CD4-positive, alpha-beta memory T cell (primary cell): ENCODE measurements around the gene KANK4. TPM values are rescaled to one million over a fixed set of nuclear protein-coding genes. Genes with fewer than 3 reads are reported as not detected.

Experiments
- CTCF ChIA-PET: fragments of 350-600 bp; sonication (Branson Sonifier 250); formaldehyde crosslinking; loops from one replicate; lab custom pipeline; 2021; ENCODE audit warnings: inconsistent platforms; ENCODE audit not compliant: partially characterized antibody; lab: Charles Lee
- POLR2A ChIA-PET: fragments of 350-600 bp; sonication (Branson Sonifier 250); formaldehyde crosslinking; loops from one replicate; lab custom pipeline; 2021; ENCODE audit not compliant: partially characterized antibody; lab: Charles Lee
- DNase-seq, 5 donors: peaks; one replicate each; pipeline versions ENCODE4 v3.0.0 to v3.0.0-alpha.2; 2020 to 2022; ENCODE audit warnings: mixed read lengths in 1 of 5
- H3K27ac ChIP-seq: one replicate; pipeline ENCODE4 v1.7.0; 2013; ENCODE audit warnings: low read depth, low read length
- H3K27me3 ChIP-seq: 2 replicates; pipeline ENCODE4 v1.7.0; 2013; ENCODE audit warnings: mild to moderate bottlenecking, low read length, moderate library complexity; ENCODE audit not compliant: insufficient read depth
- H3K36me3 ChIP-seq: 2 replicates; pipeline ENCODE4 v1.7.0; 2013; ENCODE audit warnings: mild to moderate bottlenecking, low read length, moderate library complexity; ENCODE audit not compliant: insufficient read depth
- H3K4me1 ChIP-seq: 2 replicates; pipeline ENCODE4 v1.7.0; 2013; ENCODE audit warnings: mild to moderate bottlenecking, low read length, moderate library complexity; ENCODE audit not compliant: insufficient read depth
- H3K4me3 ChIP-seq, 2 donors: one replicate each; pipeline ENCODE4 v1.7.0; 2013; ENCODE audit warnings: low read length in 2 of 2, mild to moderate bottlenecking in 1 of 2
- H3K9me3 ChIP-seq, 2 donors: one replicate each; pipeline ENCODE4 v1.7.0; 2013; ENCODE audit warnings: low read length in 2 of 2, control low read depth in 1 of 2; ENCODE audit not compliant: control insufficient read depth in 1 of 2
- H3K27ac Mint-ChIP-seq, 7 donors: one replicate each; pipeline ENCODE4 v1.8.0; 2020 to 2021; ENCODE audit warnings: mixed read lengths in 7 of 7, mild to moderate bottlenecking in 6 of 7, inconsistent platforms in 3 of 7, moderate library complexity in 3 of 7
- H3K27me3 Mint-ChIP-seq, 2 donors: one replicate each; pipeline ENCODE4 v1.8.0; 2020 to 2021; ENCODE audit warnings: mixed read lengths in 2 of 2
- H3K36me3 Mint-ChIP-seq, 2 donors: one replicate each; pipeline ENCODE4 v1.8.0; 2020 to 2021; ENCODE audit warnings: mixed read lengths in 2 of 2, inconsistent platforms in 1 of 2, mild to moderate bottlenecking in 1 of 2
- H3K4me1 Mint-ChIP-seq, 4 donors: one replicate each; pipeline ENCODE4 v1.8.0; 2020 to 2021; ENCODE audit warnings: mixed read lengths in 4 of 4, mild to moderate bottlenecking in 1 of 4
- H3K4me3 Mint-ChIP-seq, 8 donors: one replicate each; pipeline ENCODE4 v1.8.0; 2020 to 2021; ENCODE audit warnings: mixed read lengths in 8 of 8, mild to moderate bottlenecking in 7 of 8, moderate library complexity in 6 of 8, inconsistent platforms in 3 of 8
- H3K9me3 Mint-ChIP-seq, 8 donors: one replicate each; pipeline ENCODE4 v1.8.0; 2020 to 2021; ENCODE audit warnings: mixed read lengths in 8 of 8, mild to moderate bottlenecking in 5 of 8, inconsistent platforms in 3 of 8, moderate library complexity in 1 of 8
- intact Hi-C: fragments of 100-400 bp; cut with micrococcal nuclease; formaldehyde crosslinking; loops from one replicate; pipeline ENCODE4 v1.15.1; 2023
- polyA plus RNA-seq, 2 donors: library from polyadenylated mRNA; unstranded; fragments of 300-500 nt; fragmentation: Illumina TruSeq; gene quantifications; one replicate each; pipeline ENCODE4 v1.2.3, GENCODE V29; 2021
- total RNA-seq, 2 experiments: library from RNA; stranded (reverse); gene quantifications; one replicate each; pipeline ENCODE4 v1.2.3, GENCODE V29; 2021

Gene KANK4
- total and polyA plus RNA-seq, 4 experiments from 2014 or later: not detected

- no peak overlapping the region for H3K27ac Mint-ChIP-seq
- H3K27me3 ChIP-seq: peaks cover 4% of the 10 kb centered on the region
- peaks cover 21 to 23% of the 10 kb centered on the region in 2 donors for H3K27me3 Mint-ChIP-seq
- no peaks in the 10 kb centered on the region for H3K4me1 ChIP-seq
- H3K4me3 ChIP-seq: no peak overlapping the region
- peaks cover 0 to 4% (median 0%) of the 10 kb centered on the region in 4 donors for H3K4me1 Mint-ChIP-seq
- no peak for DNase-seq
- H3K9me3 ChIP-seq: no peaks in the 10 kb centered on the region
- CTCF ChIA-PET: interaction anchor here (0.9 kb wide), 1 partner anchor 15 kb away, joined by 3 read pairs; no protein-coding TSS in a partner anchor
- H3K36me3 ChIP-seq: no peaks in the 10 kb centered on the region
- intact Hi-C loops: no loop called here
- POLR2A ChIA-PET: no interaction called here
- H3K4me3 Mint-ChIP-seq: no peak overlapping the region
- no peaks in the 10 kb centered on the region for H3K36me3 Mint-ChIP-seq
- H3K9me3 Mint-ChIP-seq: no peaks in the 10 kb centered on the region
- no peak overlapping the region for H3K27ac ChIP-seq
These were observed 32.4 kb downstream of the KANK4 start for GRCh38 chr1:62286786-62287224.

- no peaks in the 10 kb centered on the region for H3K36me3 Mint-ChIP-seq
- no peak overlapping the region for H3K4me3 ChIP-seq
- no peak overlapping the region for H3K27ac ChIP-seq
- ChIA-PET CTCF (interaction anchor here (0.9 kb wide), 1 partner anchor 16 kb away, joined by 3 read pairs; no protein-coding TSS in a partner anchor), POLR2A (no interaction called here)
- H3K36me3 ChIP-seq: no peaks in the 10 kb centered on the region
- peaks cover 4% of the 10 kb centered on the region for H3K27me3 ChIP-seq
- DNase-seq: no peak
- intact Hi-C loops: no loop called here
- H3K9me3 Mint-ChIP-seq: no peaks in the 10 kb centered on the region
- H3K9me3 ChIP-seq: no peaks in the 10 kb centered on the region
- H3K27ac Mint-ChIP-seq: no peak overlapping the region
- H3K4me1 ChIP-seq: no peaks in the 10 kb centered on the region
- peaks cover 21 to 22% of the 10 kb centered on the region in 2 donors for H3K27me3 Mint-ChIP-seq
- H3K4me3 Mint-ChIP-seq: no peak overlapping the region
- H3K4me1 Mint-ChIP-seq: peaks cover 0 to 4% (median 0%) of the 10 kb centered on the region in 4 donors
These were observed 33.0 kb downstream of the KANK4 start for GRCh38 chr1:62285984-62286785.

GRCh38 chr1:62285440-62285839 is 33.8 kb downstream of the KANK4 start:
- Histone ChIP-seq H3K36me3 (no peaks in the 10 kb centered on the region), H3K9me3 (no peaks in the 10 kb centered on the region), H3K27me3 (peaks cover 4% of the 10 kb centered on the region), H3K4me1 (no peaks in the 10 kb centered on the region), H3K27ac (no peak overlapping the region), H3K4me3 (no peak overlapping the region)
- intact Hi-C loops: no loop called here
- POLR2A ChIA-PET: no interaction called here
- peaks cover 0 to 4% (median 0%) of the 10 kb centered on the region in 4 donors for H3K4me1 Mint-ChIP-seq
- peaks cover 20 to 22% of the 10 kb centered on the region in 2 donors for H3K27me3 Mint-ChIP-seq
- CTCF ChIA-PET: interaction anchor here (1.6 to 2.0 kb wide), 2 partner anchors 9 to 11 kb away, joined by 4 to 8 read pairs; no protein-coding TSS in a partner anchor
- H3K4me3 Mint-ChIP-seq: no peak overlapping the region
- no peak overlapping the region for H3K27ac Mint-ChIP-seq
- DNase-seq: no peak
- no peaks in the 10 kb centered on the region for H3K36me3 Mint-ChIP-seq
- peaks cover 0 to 3% (median 0%) of the 10 kb centered on the region in 8 donors for H3K9me3 Mint-ChIP-seq

GRCh38 chr1:62283986-62284385 is 35.2 kb downstream of the KANK4 start:
- peaks cover 0 to 4% (median 0%) of the 10 kb centered on the region in 4 donors for H3K4me1 Mint-ChIP-seq
- H3K27me3 ChIP-seq: peaks cover 4% of the 10 kb centered on the region
- peaks cover 19 to 22% of the 10 kb centered on the region in 2 donors for H3K27me3 Mint-ChIP-seq
- H3K4me3 Mint-ChIP-seq: no peak overlapping the region
- H3K4me3 ChIP-seq: no peak overlapping the region
- DNase-seq: no peak
- ChIA-PET CTCF (interaction anchor here (1.6 to 2.0 kb wide), 2 partner anchors 10 kb away, joined by 4 to 8 read pairs; no protein-coding TSS in a partner anchor), POLR2A (interaction anchor here (1.3 kb wide), 1 partner anchor 11 kb away, joined by 4 read pairs; no protein-coding TSS in a partner anchor)
- intact Hi-C loops: no loop called here
- H3K36me3 Mint-ChIP-seq: no peaks in the 10 kb centered on the region
- H3K36me3 ChIP-seq: no peaks in the 10 kb centered on the region
- H3K27ac Mint-ChIP-seq: no peak overlapping the region
- no peak overlapping the region for H3K27ac ChIP-seq
- H3K9me3 Mint-ChIP-seq: peaks cover 0 to 10% (median 0%) of the 10 kb centered on the region in 8 donors
- H3K9me3 ChIP-seq: no peaks in the 10 kb centered on the region
- no peaks in the 10 kb centered on the region for H3K4me1 ChIP-seq

- H3K27me3 ChIP-seq: peaks cover 4% of the 10 kb centered on the region
- Mint-ChIP-seq H3K27me3 (peaks cover 18 to 23% of the 10 kb centered on the region in 2 donors), H3K36me3 (no peaks in the 10 kb centered on the region), H3K27ac (no peak overlapping the region), H3K9me3 (peaks cover 0 to 16% (median 2%) of the 10 kb centered on the region in 8 donors), H3K4me1 (peaks cover 0 to 4% (median 0%) of the 10 kb centered on the region in 4 donors), H3K4me3 (no peak overlapping the region)
- DNase-seq: no peak
- intact Hi-C loops: no loop called here
- no peak overlapping the region for H3K27ac ChIP-seq
- POLR2A ChIA-PET: interaction anchor here (1.3 kb wide), 1 partner anchor 10 kb away, joined by 4 read pairs; no protein-coding TSS in a partner anchor
- no peaks in the 10 kb centered on the region for H3K4me1 ChIP-seq
- H3K4me3 ChIP-seq: no peak overlapping the region
- no peaks in the 10 kb centered on the region for H3K9me3 ChIP-seq
- CTCF ChIA-PET: no interaction called here
- H3K36me3 ChIP-seq: no peaks in the 10 kb centered on the region
These were observed 36.1 kb downstream of the KANK4 start for GRCh38 chr1:62282909-62283755.

- Mint-ChIP-seq H3K36me3 (peaks cover 0 to 4% of the 10 kb centered on the region in 2 donors), H3K27me3 (peaks cover 18 to 24% of the 10 kb centered on the region in 2 donors), H3K27ac (no peak overlapping the region), H3K4me3 (no peak overlapping the region), H3K4me1 (peaks cover 0 to 4% (median 0%) of the 10 kb centered on the region in 4 donors), H3K9me3 (peaks cover 2 to 23% (median 7%) of the 10 kb centered on the region in 8 donors)
- Histone ChIP-seq H3K27ac (no peak overlapping the region), H3K9me3 (no peaks in the 10 kb centered on the region), H3K4me3 (no peak overlapping the region), H3K36me3 (no peaks in the 10 kb centered on the region), H3K27me3 (peaks cover 4% of the 10 kb centered on the region), H3K4me1 (no peaks in the 10 kb centered on the region)
- POLR2A ChIA-PET: no interaction called here
- CTCF ChIA-PET: interaction anchor here (0.6 kb wide), 1 partner anchor 190 kb away, joined by 5 read pairs; no protein-coding TSS in a partner anchor
- DNase-seq: no peak
- intact Hi-C loops: no loop called here
These were observed 37.2 kb downstream of the KANK4 start for GRCh38 chr1:62281922-62282555.
